RWPE2 (cell line): ENCODE results near the gene CBFA2T3.

Experiments
- ATAC-seq: fragments of 200-7000 bp; cut with Tn5 transposase; 3 replicates; pipeline ENCODE4 v1.9.1; 2021; ENCODE audit warnings: low read depth
- DNase-seq: peaks from one replicate; pipeline ENCODE4 v3.0.0-alpha.2; 2020; ENCODE audit warnings: low spot score
- H3K27ac ChIP-seq: fragments of 450-650 bp; 2 replicates; pipeline ENCODE4 v1.5.1; 2017; ENCODE audit warnings: mild to moderate bottlenecking; ENCODE audit not compliant: poor library complexity, severe bottlenecking
- H3K27me3 ChIP-seq: fragments of 250-450 bp; sonication (Bioruptor Pico); 2 replicates; pipeline ENCODE4 v1.5.1; 2021; ENCODE audit warnings: mild to moderate bottlenecking, moderate library complexity; ENCODE audit not compliant: insufficient read depth, poor library complexity, severe bottlenecking
- H3K36me3 ChIP-seq: fragments of 250-450 bp; sonication (Bioruptor Pico); 2 replicates; pipeline ENCODE4 v1.5.1; 2020; ENCODE audit warnings: low read depth, mild to moderate bottlenecking, moderate library complexity
- H3K4me1 ChIP-seq: fragments of 250-450 bp; sonication (Bioruptor Pico); 2 replicates; pipeline ENCODE4 v1.5.1; 2021; ENCODE audit warnings: mild to moderate bottlenecking, moderate library complexity; ENCODE audit not compliant: insufficient read depth, poor library complexity, severe bottlenecking
- H3K4me3 ChIP-seq: fragments of 250-450 bp; sonication (Bioruptor Pico); 2 replicates; pipeline ENCODE4 v1.5.1; 2021; ENCODE audit warnings: mild to moderate bottlenecking, moderate library complexity; ENCODE audit not compliant: severe bottlenecking
- H3K9me3 ChIP-seq: fragments of 250-450 bp; sonication (Bioruptor Pico); 2 replicates; pipeline ENCODE4 v1.5.1; 2021; ENCODE audit warnings: mild to moderate bottlenecking, moderate library complexity; ENCODE audit not compliant: severe bottlenecking
- CTCF ChIP-seq: fragments of 450-650 bp; IDR thresholded peaks from one replicate; pipeline ENCODE4 v1.5.1; 2017; ENCODE audit warnings: mild to moderate bottlenecking, moderate library complexity; ENCODE audit not compliant: poor library complexity, severe bottlenecking

CBFA2T3 gene

GRCh38 chr16:88910284-88911135 is 66.5 kb downstream of the CBFA2T3 start:
- Histone ChIP-seq H3K4me3 (no peak overlapping the region), H3K9me3 (no peaks in the 10 kb centered on the region), H3K4me1 (peaks cover 7% of the 10 kb centered on the region), H3K27me3 (no peaks in the 10 kb centered on the region), H3K27ac (no peak overlapping the region), H3K36me3 (no peaks in the 10 kb centered on the region)
- DNase-seq (no peak), ATAC-seq (no peak)
- TF ChIP-seq CTCF = no peak

DNA sequence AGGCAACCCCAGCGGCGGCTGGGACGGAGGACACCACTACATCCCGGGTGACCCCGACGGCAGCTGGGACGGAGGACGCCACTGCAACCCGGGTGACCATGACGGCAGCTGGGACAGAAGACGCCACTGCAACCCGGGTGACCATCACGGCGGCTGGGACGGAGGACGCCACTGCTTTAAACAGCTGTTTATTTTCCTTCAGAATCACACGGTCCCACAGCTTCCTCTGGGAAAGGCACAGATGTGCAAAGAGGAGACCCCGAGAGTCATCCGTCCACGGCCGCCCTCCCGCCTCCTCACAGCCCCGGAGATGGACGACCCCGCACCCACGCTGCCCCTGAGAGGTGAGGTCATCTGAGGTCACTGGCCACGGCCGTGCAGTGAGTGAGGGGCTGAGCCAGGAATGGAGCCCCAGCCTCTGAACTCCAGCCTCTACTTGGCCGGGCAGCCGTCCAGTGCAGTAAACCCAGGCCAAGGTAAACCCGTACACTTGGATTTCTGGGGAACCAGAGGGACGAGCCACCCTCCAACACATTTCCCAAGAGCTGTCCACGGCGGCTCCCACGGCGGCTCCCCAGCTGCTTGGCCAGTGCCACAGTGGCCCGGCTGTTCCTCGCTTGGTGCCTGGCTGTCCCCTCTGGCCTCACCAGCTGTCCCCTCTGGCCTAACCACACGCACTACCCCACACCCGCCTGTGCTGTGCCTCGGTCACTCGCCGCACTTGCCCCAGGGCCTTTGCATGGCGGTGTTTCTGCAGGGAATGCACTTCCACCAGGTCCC is 67.4 kb downstream of the CBFA2T3 start:
- Histone ChIP-seq H3K4me1 (peaks cover 7% of the 10 kb centered on the region), H3K36me3 (no peaks in the 10 kb centered on the region), H3K9me3 (no peaks in the 10 kb centered on the region), H3K4me3 (no peak overlapping the region), H3K27ac (no peak overlapping the region), H3K27me3 (no peaks in the 10 kb centered on the region)
- no peak for ATAC-seq
- no peak for TF ChIP-seq CTCF
- no peak for DNase-seq

- H3K4me3 ChIP-seq = no peak overlapping the region
- DNase-seq (no peak), ATAC-seq (no peak)
- H3K27me3 ChIP-seq = no peaks in the 10 kb centered on the region
- H3K9me3 ChIP-seq = no peaks in the 10 kb centered on the region
- no peak overlapping the region for H3K27ac ChIP-seq
- peaks cover 7% of the 10 kb centered on the region for H3K4me1 ChIP-seq
- no peaks in the 10 kb centered on the region for H3K36me3 ChIP-seq
- TF ChIP-seq CTCF = no peak
Measured at GRCh38 chr16:88908307-88908706, 68.7 kb downstream of the CBFA2T3 start.

DNA sequence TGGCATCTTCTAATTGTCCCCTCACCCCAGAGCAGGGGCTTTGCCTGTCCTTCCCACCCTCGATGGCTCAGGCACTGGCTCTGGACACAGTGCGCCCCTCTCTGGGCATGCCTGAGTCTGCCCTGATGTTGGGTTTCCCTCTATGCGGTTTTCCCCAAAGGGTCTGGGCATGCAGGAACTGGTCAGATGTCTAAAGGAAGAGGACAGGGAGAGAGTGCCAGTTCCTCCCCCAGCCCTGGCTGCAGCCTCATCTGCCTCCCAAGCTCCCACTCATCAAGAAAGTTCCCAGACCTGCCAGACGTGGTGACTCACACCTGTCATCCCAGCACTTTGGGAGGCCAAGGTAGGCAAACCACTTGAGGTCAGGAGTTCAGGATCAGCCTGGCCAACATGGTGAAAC is 69.2 kb downstream of the CBFA2T3 start:
- Histone ChIP-seq H3K9me3 (no peaks in the 10 kb centered on the region), H3K4me1 (peaks cover 7% of the 10 kb centered on the region), H3K36me3 (no peaks in the 10 kb centered on the region), H3K27me3 (no peaks in the 10 kb centered on the region), H3K4me3 (no peak overlapping the region), H3K27ac (no peak overlapping the region)
- peak; percentile 26 for TF ChIP-seq CTCF
- ATAC-seq (peak; percentile 82), DNase-seq (peak; percentile 85)
